Measurements from ENCODE around the gene WDCP.

Gene WDCP

DNA sequence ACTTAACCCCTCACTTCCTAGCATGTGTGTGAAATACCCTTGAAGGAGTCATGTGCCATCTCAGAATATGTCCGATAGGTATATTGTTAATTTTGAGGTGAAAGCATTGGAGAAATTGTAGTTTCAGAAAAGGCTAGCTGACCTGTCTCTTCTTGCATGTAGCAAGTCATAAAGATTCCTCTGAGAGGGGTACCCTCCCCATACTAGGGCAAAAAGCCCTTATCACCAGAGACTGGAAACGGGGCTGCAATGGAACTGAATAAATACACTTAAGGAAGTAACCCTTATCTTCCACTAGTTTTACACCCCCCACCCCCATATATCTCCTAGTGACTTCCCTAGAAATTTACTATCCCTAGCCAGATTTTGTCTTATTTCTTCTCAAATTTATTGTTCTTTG, 30.7 kb upstream of the WDCP start:
- Histone ChIP-seq H3K27me3 (no peaks in the 10 kb centered on the region), H3K9me3 (no peaks in the 10 kb centered on the region), H3K4me3 (ENCODE audit: low read depth, low read length) (no peak overlapping the region), H3K36me3 (peaks cover 17% of the 10 kb centered on the region), H3K4me1 (no peaks in the 10 kb centered on the region)
- DNase-seq = no peak
- TF ChIP-seq, protein P1, sequence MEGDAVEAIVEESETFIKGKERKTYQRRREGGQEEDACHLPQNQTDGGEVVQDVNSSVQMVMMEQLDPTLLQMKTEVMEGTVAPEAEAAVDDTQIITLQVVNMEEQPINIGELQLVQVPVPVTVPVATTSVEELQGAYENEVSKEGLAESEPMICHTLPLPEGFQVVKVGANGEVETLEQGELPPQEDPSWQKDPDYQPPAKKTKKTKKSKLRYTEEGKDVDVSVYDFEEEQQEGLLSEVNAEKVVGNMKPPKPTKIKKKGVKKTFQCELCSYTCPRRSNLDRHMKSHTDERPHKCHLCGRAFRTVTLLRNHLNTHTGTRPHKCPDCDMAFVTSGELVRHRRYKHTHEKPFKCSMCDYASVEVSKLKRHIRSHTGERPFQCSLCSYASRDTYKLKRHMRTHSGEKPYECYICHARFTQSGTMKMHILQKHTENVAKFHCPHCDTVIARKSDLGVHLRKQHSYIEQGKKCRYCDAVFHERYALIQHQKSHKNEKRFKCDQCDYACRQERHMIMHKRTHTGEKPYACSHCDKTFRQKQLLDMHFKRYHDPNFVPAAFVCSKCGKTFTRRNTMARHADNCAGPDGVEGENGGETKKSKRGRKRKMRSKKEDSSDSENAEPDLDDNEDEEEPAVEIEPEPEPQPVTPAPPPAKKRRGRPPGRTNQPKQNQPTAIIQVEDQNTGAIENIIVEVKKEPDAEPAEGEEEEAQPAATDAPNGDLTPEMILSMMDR (IDR thresholded peaks at IDR 0.05; ENCODE audit: low read depth, low read length) = no peak

DNA sequence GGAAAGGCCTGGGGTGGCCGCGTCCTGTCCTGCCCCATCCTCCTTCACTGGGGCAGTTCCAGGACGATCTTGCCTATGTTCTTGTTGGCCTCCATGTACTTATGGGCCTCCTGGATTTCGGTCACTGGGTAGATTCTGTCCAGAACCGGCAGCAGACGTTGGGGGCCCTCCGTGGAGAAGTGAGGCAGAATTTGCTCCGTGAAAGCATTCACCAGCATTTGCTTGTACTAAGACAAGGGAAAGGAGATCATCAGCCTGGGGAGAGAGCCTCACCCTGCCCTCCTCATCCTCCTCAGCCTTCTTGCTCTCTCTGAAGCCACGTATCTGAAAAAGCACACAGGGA, 30.3 kb upstream of the WDCP start:
- no peak for DNase-seq
- TF ChIP-seq, protein P1 (IDR thresholded peaks at IDR 0.05; ENCODE audit: low read depth, low read length) = no peak
- H3K4me3 ChIP-seq (ENCODE audit: low read depth, low read length) = no peak overlapping the region
- no peaks in the 10 kb centered on the region for H3K4me1 ChIP-seq
- H3K36me3 ChIP-seq = peaks cover 17% of the 10 kb centered on the region
- no peaks in the 10 kb centered on the region for H3K9me3 ChIP-seq
- H3K27me3 ChIP-seq = no peaks in the 10 kb centered on the region

DNA sequence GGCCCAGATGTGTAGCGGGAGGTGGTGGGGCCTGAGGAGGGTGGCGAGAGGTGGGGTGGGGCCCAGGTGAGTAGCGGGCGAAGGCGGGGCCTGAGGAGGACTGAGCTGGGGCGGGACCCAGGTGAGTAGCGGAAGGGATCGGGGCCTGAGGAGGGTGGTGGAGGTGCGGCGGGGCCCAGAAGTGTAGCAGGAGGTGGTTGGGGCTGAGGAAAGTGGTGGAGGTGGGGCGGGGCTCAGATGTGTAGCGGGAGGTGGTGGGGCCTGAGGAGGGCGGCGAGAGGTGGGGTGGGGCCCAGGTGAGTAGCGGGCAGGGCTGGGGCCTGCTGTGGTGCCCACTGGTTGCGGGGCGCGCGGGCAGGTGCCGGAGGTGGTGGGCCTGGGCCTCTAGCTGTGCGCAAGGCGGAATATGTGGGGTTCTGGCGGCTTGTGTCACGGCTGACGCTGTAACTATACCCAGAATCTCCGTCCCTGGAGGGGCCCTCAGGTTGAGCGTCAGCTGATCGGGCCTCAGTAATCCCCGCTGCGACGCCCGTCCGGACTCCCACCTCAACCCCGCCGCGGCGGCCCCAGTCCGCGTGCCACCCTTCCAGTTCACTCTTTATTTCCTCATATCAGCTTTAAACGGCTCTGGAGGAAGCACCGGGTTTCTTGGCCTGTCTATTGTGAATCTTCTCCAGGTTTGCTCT, 29.8 kb upstream of the WDCP start:
- Histone ChIP-seq H3K4me1 (no peaks in the 10 kb centered on the region), H3K9me3 (no peaks in the 10 kb centered on the region), H3K27me3 (no peaks in the 10 kb centered on the region), H3K36me3 (peaks cover 14% of the 10 kb centered on the region), H3K4me3 (ENCODE audit: low read depth, low read length) (peak overlapping the region; percentile 100)
- no peak for DNase-seq
- TF ChIP-seq, protein P1 (IDR thresholded peaks at IDR 0.05; ENCODE audit: low read depth, low read length) = no peak

DNA sequence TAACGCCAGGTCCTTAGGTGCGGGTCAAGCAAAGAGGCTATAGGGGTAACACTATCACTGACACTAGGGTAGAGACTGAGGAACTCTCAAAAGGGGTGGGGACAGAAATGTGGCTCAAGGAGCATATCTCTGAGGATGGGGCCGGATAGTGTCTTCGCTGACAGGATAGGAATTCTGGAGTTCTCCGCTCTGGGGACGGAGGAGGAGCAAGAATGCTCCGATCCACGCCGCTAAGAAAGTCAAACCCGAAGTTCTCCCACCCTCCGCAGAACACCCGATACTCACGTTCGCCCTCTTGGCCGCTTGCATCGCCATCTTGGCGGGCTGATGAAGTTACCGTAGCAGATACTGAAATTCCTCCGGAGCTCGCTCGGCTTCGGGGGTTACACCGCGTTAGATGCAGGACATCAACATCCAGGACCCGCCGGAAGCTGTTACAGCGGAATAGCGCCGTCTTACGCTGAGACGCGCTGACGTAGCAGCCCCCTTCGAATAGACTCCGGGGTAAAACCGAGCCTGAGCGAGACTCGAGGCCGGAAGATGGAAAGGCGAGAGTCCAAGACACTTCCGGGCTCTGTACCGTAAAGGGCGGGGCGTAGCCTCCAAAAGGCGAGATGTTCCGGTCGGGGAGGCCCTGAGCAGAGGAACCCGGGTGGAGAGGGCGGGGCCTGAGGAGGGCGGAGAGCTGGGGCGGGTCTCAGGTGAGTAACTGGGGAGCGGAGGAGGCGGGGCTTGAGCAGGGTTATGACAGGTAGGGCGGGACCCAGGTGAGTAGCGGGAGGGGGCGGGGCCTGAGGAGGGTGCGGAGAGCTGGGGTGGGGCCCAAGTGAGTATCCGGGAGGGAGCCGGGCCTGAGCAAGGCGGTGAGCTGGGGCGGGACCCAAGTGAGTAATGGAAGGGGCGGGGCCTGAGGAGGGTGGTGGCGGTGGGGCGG, 29.0 kb upstream of the WDCP start, which contains the start of gene SF3B6:
TSS of gene SF3B6 (minus strand) at position 412 of the 934 bp plus-strand sequence. CDS start at position 315, 97 bp downstream.
- Histone ChIP-seq H3K4me3 (ENCODE audit: low read depth, low read length) (peak within 1 kb of the TSS; percentile 100), H3K36me3 (peaks cover 14% of the 10 kb centered on the region)
- TF ChIP-seq, protein P1 (IDR thresholded peaks at IDR 0.05; ENCODE audit: low read depth, low read length) = no peak

DNA sequence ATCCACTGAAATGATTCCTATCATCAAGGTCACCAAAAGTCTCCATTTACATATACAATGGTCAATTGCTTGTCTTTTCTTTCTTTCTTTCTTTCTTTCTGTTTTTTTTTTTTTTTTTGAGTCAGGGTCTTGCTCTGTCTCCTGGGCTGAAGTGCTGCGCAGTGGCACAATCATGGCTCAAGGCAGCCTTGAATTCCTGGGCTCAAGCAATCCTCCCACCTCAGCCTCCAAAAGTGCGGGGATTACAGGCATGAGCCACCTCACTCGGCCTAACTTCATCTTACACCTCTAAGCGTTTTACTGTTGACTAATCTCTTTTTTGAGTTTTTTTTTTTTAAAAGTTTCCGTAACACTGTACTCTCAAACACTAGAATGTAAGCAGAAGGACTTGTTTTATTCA, 28.1 kb upstream of the WDCP start:
- H3K36me3 ChIP-seq = peaks cover 14% of the 10 kb centered on the region
- no peaks in the 10 kb centered on the region for H3K4me1 ChIP-seq
- no peaks in the 10 kb centered on the region for H3K9me3 ChIP-seq
- no peaks in the 10 kb centered on the region for H3K27me3 ChIP-seq
- TF ChIP-seq, protein P1 (IDR thresholded peaks at IDR 0.05; ENCODE audit: low read depth, low read length) = no peak
- no peak for DNase-seq
- peak overlapping the region; percentile 100 for H3K4me3 ChIP-seq (ENCODE audit: low read depth, low read length)

More for the DNA sequence above, 29.0 kb upstream of the WDCP start, which contains the start of gene SF3B6:
- DNase-seq = peak; percentile 98
- Histone ChIP-seq H3K9me3 (no peaks in the 10 kb centered on the region), H3K4me1 (no peaks in the 10 kb centered on the region), H3K27me3 (no peaks in the 10 kb centered on the region)

Measured in BE2C (cell line).